Hepatocyte (in vitro differentiated cells): ENCODE data around the gene PRR36. TPM values are rescaled to one million over a fixed set of nuclear protein-coding genes. Genes with fewer than 3 reads are reported as not detected.

Source experiments
- DNase-seq: peaks from one replicate; pipeline ENCODE4 v3.0.0-alpha.2; 2016; ENCODE audit warnings: low spot score
- H2AFZ ChIP-seq: fragments of 200-600 bp; sonication (generic); 2 replicates; pipeline ENCODE4 v1.6.0; 2016; ENCODE audit warnings: antibody characterized with exemption, mild to moderate bottlenecking
- H3K27ac ChIP-seq: fragments of 200-600 bp; sonication (generic); 2 replicates; pipeline ENCODE4 v1.5.1; 2016; ENCODE audit warnings: mild to moderate bottlenecking
- H3K27me3 ChIP-seq: fragments of 200-600 bp; sonication (generic); 2 replicates; pipeline ENCODE4 v1.6.1; 2016
- H3K36me3 ChIP-seq: fragments of 200-600 bp; sonication (generic); replicated peaks from 2 replicates; pipeline ENCODE4 v1.5.1; 2016; ENCODE audit warnings: low read depth; ENCODE audit not compliant: insufficient read depth
- H3K4me1 ChIP-seq: fragments of 200-600 bp; sonication (generic); 2 replicates; pipeline ENCODE4 v1.5.1; 2016; ENCODE audit warnings: mild to moderate bottlenecking, moderate library complexity; ENCODE audit not compliant: insufficient read depth
- H3K4me2 ChIP-seq: fragments of 200-600 bp; sonication (generic); 2 replicates; pipeline ENCODE4 v1.6.0; 2016
- H3K4me3 ChIP-seq: fragments of 200-600 bp; sonication (generic); 2 replicates; pipeline ENCODE4 v1.5.1; 2016; ENCODE audit warnings: mild to moderate bottlenecking
- H3K79me2 ChIP-seq: fragments of 200-600 bp; sonication (generic); 2 replicates; pipeline ENCODE4 v1.6.0; 2017; ENCODE audit warnings: mild to moderate bottlenecking
- H3K9me2 ChIP-seq: fragments of 200-600 bp; sonication (generic); replicated peaks from 2 replicates; pipeline ENCODE4 v1.6.0; 2017; ENCODE audit warnings: mild to moderate bottlenecking; ENCODE audit not compliant: insufficient read depth
- H3K9me3 ChIP-seq: fragments of 200-600 bp; sonication (generic); 2 replicates; pipeline ENCODE4 v1.5.1; 2016; ENCODE audit warnings: low read depth, mild to moderate bottlenecking
- H4K20me1 ChIP-seq: fragments of 200-600 bp; sonication (generic); 2 replicates; pipeline ENCODE4 v1.6.0; 2016; ENCODE audit warnings: mild to moderate bottlenecking; ENCODE audit not compliant: insufficient read depth, poor library complexity, severe bottlenecking
- CTCF ChIP-seq: fragments of 200-600 bp; sonication (generic); IDR thresholded peaks from 2 replicates; pipeline ENCODE4 v1.5.1; 2016; ENCODE audit warnings: antibody characterized with exemption, mild to moderate bottlenecking; ENCODE audit not compliant: poor library complexity
- EZH2 ChIP-seq: fragments of 200-600 bp; sonication (generic); IDR thresholded peaks from 2 replicates; pipeline ENCODE4 v1.6.1; 2016; ENCODE audit warnings: antibody characterized with exemption, mild to moderate bottlenecking, borderline replicate concordance
- EZH2phosphoT487 ChIP-seq: fragments of 200-600 bp; sonication (generic); IDR thresholded peaks from one replicate; pipeline ENCODE4 v1.6.1; 2018; ENCODE audit warnings: antibody characterized with exemption, mild to moderate bottlenecking, low read depth, moderate library complexity; ENCODE audit not compliant: unreplicated experiment, severe bottlenecking
- WGBS: methylation state at CpG from one replicate; pipeline ENCODE4 v1.1.6; 2016; ENCODE audit warnings: low lambda C conversion rate; ENCODE audit errors: missing lambda C conversion rate; 5-methylcytosine and 5-hydroxymethylcytosine counted together
- polyA plus RNA-seq: library from polyadenylated mRNA; unstranded; fragments of >200 nt; fragmentation: Nextera tagmentation; extraction: Ambion mirVana; gene quantifications from 2 replicates; pipeline ENCODE4 v1.2.1, GENCODE V29; 2016
- total RNA-seq: library from RNA; depleted of rRNA; stranded (reverse); fragments of >200 nt; gene quantifications from 2 replicates; pipeline ENCODE4 v1.2.3, GENCODE V29; 2014

The PRR36 gene
- total and polyA plus RNA-seq, 2 experiments from 2014 or later, result 1.00 to 2.5 TPM

- Histone ChIP-seq H3K4me3 (no peak overlapping the region), H3K4me2 (no peak overlapping the region), H4K20me1 (no peaks in the 10 kb centered on the region), H3K79me2 (no peaks in the 10 kb centered on the region), H3K36me3 (no peaks in the 10 kb centered on the region), H3K27me3 (no peaks in the 10 kb centered on the region), H3K27ac (no peak overlapping the region), H2AFZ (no peak overlapping the region), H3K4me1 (no peaks in the 10 kb centered on the region), H3K9me3 (no peaks in the 10 kb centered on the region), H3K9me2 (no peaks in the 10 kb centered on the region)
- 79% methylated on average over 4 of the region's 4 CpGs for WGBS
- no peak for TF ChIP-seq EZH2
- TF ChIP-seq CTCF, result no peak
- TF ChIP-seq EZH2phosphoT487, result no peak
- DNase-seq, result no peak
These were observed 8.9 kb upstream of the PRR36 start for GRCh38 chr19:7883105-7883504.

- DNase-seq, result no peak
- Histone ChIP-seq H3K4me3 (no peak overlapping the region), H3K9me3 (no peaks in the 10 kb centered on the region), H4K20me1 (no peaks in the 10 kb centered on the region), H2AFZ (no peak overlapping the region), H3K79me2 (no peaks in the 10 kb centered on the region), H3K36me3 (no peaks in the 10 kb centered on the region), H3K4me2 (no peak overlapping the region), H3K4me1 (no peaks in the 10 kb centered on the region), H3K27ac (no peak overlapping the region), H3K27me3 (no peaks in the 10 kb centered on the region), H3K9me2 (no peaks in the 10 kb centered on the region)
- TF ChIP-seq CTCF (no peak), EZH2 (no peak), EZH2phosphoT487 (no peak)
- 97% methylated on average over 3 of the region's 3 CpGs for WGBS
These were observed 7.7 kb upstream of the PRR36 start for GRCh38 chr19:7881910-7882309.

GRCh38 chr19:7879836-7880235 is 5.6 kb upstream of the PRR36 start:
- no peak overlapping the region for H3K4me3 ChIP-seq
- no peaks in the 10 kb centered on the region for H4K20me1 ChIP-seq
- H3K9me3 ChIP-seq, result no peaks in the 10 kb centered on the region
- 90% methylated on average over 19 of the region's 19 CpGs for WGBS
- no peak for DNase-seq
- H2AFZ ChIP-seq, result no peak overlapping the region
- H3K27ac ChIP-seq, result no peak overlapping the region
- H3K9me2 ChIP-seq, result no peaks in the 10 kb centered on the region
- TF ChIP-seq CTCF (no peak), EZH2 (no peak), EZH2phosphoT487 (no peak)
- H3K36me3 ChIP-seq, result no peaks in the 10 kb centered on the region
- no peaks in the 10 kb centered on the region for H3K79me2 ChIP-seq
- H3K4me2 ChIP-seq, result no peak overlapping the region
- no peaks in the 10 kb centered on the region for H3K4me1 ChIP-seq
- H3K27me3 ChIP-seq, result no peaks in the 10 kb centered on the region
